A673 (cell line): ENCODE results near the gene CLTB.

Experiments
- EZH2 ChIP-seq: fragments of 200-600 bp; sonication (generic); IDR thresholded peaks from 2 replicates; pipeline ENCODE4 v1.6.1; 2017; ENCODE audit warnings: borderline replicate concordance, low read depth, mild to moderate bottlenecking, mixed read lengths, antibody characterized with exemption, low read length; ENCODE audit not compliant: poor library complexity, severe bottlenecking
- TF ChIP-seq, protein P1 (sequence below): fragments of 300-800, 200-600 bp; sonication (generic); conservative IDR thresholded peaks from 2 replicates; pipeline ENCODE4 v1.5.1; 2017; ENCODE audit warnings: low read depth, mild to moderate bottlenecking, antibody characterized with exemption, low read length, moderate library complexity, mixed read lengths

DNA sequence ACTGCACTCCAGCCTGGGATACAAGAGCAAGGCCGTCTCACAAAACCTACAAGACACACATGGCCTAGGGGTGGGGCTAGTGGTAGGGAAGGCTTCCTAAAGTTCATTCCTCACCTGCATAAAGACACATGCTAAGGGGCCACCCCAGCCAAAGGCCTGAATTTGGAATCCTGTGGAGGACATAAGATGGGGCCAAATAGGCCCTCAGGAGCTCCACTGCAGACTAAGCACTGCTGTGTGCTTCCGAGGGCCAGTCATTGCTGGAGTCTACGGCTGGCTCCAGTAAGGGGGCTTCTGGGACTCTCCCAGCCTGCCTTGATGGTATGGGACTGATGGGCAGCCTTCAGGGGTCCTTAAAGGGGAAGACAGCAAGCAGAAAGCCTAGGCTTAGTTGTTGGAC lies 33.6 kb downstream of the CLTB start:
- TF ChIP-seq EZH2 = no peak
- TF ChIP-seq, protein P1, sequence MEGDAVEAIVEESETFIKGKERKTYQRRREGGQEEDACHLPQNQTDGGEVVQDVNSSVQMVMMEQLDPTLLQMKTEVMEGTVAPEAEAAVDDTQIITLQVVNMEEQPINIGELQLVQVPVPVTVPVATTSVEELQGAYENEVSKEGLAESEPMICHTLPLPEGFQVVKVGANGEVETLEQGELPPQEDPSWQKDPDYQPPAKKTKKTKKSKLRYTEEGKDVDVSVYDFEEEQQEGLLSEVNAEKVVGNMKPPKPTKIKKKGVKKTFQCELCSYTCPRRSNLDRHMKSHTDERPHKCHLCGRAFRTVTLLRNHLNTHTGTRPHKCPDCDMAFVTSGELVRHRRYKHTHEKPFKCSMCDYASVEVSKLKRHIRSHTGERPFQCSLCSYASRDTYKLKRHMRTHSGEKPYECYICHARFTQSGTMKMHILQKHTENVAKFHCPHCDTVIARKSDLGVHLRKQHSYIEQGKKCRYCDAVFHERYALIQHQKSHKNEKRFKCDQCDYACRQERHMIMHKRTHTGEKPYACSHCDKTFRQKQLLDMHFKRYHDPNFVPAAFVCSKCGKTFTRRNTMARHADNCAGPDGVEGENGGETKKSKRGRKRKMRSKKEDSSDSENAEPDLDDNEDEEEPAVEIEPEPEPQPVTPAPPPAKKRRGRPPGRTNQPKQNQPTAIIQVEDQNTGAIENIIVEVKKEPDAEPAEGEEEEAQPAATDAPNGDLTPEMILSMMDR = no peak
